GM23338 (cell line): ENCODE results near the gene SLC51B. TPM values are rescaled to one million over a fixed set of nuclear protein-coding genes. Genes with fewer than 3 reads are reported as not detected.

Source experiments
- ATAC-seq: fragments of 200-7000 bp; cut with Tn5 transposase; 3 replicates; pipeline ENCODE4 v1.9.1; 2020
- DNase-seq: peaks from one replicate; pipeline ENCODE4 v3.0.0-alpha.2; 2015; ENCODE audit warnings: low spot score
- H2AFZ ChIP-seq: fragments of 200-600 bp; sonication (generic); 2 replicates; pipeline ENCODE4 v1.8.0; 2016; ENCODE audit warnings: antibody characterized with exemption, mild to moderate bottlenecking, moderate library complexity
- H3F3A ChIP-seq: fragments of 200-600 bp; sonication (generic); replicated peaks from 2 replicates; pipeline ENCODE4 v1.8.0; 2017; ENCODE audit warnings: antibody characterized with exemption, mixed run types, low read depth
- H3K27ac ChIP-seq: fragments of 200-600 bp; sonication (generic); 2 replicates; pipeline ENCODE4 v1.6.1; 2016; ENCODE audit warnings: low read depth
- H3K27me3 ChIP-seq: fragments of 200-600 bp; sonication (generic); 2 replicates; pipeline ENCODE4 v1.8.0; 2016; ENCODE audit warnings: mild to moderate bottlenecking, mixed run types, moderate library complexity; ENCODE audit not compliant: insufficient read depth
- H3K36me3 ChIP-seq: fragments of 200-600 bp; sonication (generic); 2 replicates; pipeline ENCODE4 v1.8.0; 2016; ENCODE audit warnings: mild to moderate bottlenecking; ENCODE audit not compliant: insufficient read depth
- H3K4me1 ChIP-seq: fragments of 200-600 bp; sonication (generic); 2 replicates; pipeline ENCODE4 v1.8.0; 2016; ENCODE audit warnings: mild to moderate bottlenecking, moderate library complexity; ENCODE audit not compliant: insufficient read depth
- H3K4me2 ChIP-seq: fragments of 200-600 bp; sonication (generic); 2 replicates; pipeline ENCODE4 v1.7.1; 2017; ENCODE audit warnings: mixed run types
- H3K4me3 ChIP-seq: fragments of 200-600 bp; sonication (generic); 2 replicates; pipeline ENCODE4 v1.6.1; 2016; ENCODE audit warnings: mixed run types
- H3K79me2 ChIP-seq: fragments of 200-600 bp; sonication (generic); replicated peaks from 2 replicates; pipeline ENCODE4 v1.8.0; 2017; ENCODE audit warnings: mild to moderate bottlenecking; ENCODE audit not compliant: insufficient read depth
- H3K9me2 ChIP-seq: fragments of 200-600 bp; sonication (generic); 2 replicates; pipeline ENCODE4 v1.8.0; 2017; ENCODE audit not compliant: insufficient read depth
- H4K20me1 ChIP-seq: fragments of 200-600 bp; sonication (generic); replicated peaks from 2 replicates; pipeline ENCODE4 v1.8.0; 2017; ENCODE audit warnings: mild to moderate bottlenecking; ENCODE audit not compliant: insufficient read depth
- H3K27ac Mint-ChIP-seq: 2 replicates; pipeline ENCODE4 v1.8.0; 2020; ENCODE audit warnings: inconsistent platforms, mild to moderate bottlenecking, moderate library complexity, mixed read lengths
- H3K27me3 Mint-ChIP-seq: 3 replicates; pipeline ENCODE4 v1.8.0; 2022; ENCODE audit warnings: low read depth, mild to moderate bottlenecking, moderate library complexity, mixed read lengths, inconsistent platforms; ENCODE audit not compliant: insufficient read depth, poor library complexity
- H3K36me3 Mint-ChIP-seq: 3 replicates; pipeline ENCODE4 v1.8.0; 2021; ENCODE audit warnings: low read depth, mild to moderate bottlenecking, inconsistent platforms, moderate library complexity, mixed read lengths
- H3K4me1 Mint-ChIP-seq: 3 replicates; pipeline ENCODE4 v1.8.0; 2020; ENCODE audit warnings: mild to moderate bottlenecking, inconsistent platforms, mixed read lengths
- H3K4me3 Mint-ChIP-seq: 3 replicates; pipeline ENCODE4 v1.8.0; 2021; ENCODE audit warnings: moderate library complexity, mild to moderate bottlenecking, inconsistent platforms, mixed read lengths
- H3K9me3 Mint-ChIP-seq: 3 replicates; pipeline ENCODE4 v1.8.0; 2020; ENCODE audit warnings: moderate library complexity, mild to moderate bottlenecking, inconsistent platforms, mixed read lengths
- CREB1 ChIP-seq: fragments of 250-450 bp; sonication (Bioruptor Pico); IDR thresholded peaks from 2 replicates; pipeline ENCODE4 v1.5.0; 2020; ENCODE audit warnings: low read depth, mild to moderate bottlenecking, moderate library complexity
- CTCF ChIP-seq, 2 experiments: fragments of 200-600 bp in 1 of 2; sonication (generic) in 1 of 2; conservative IDR thresholded peaks; 2 replicates each; pipeline versions ENCODE4 v1.5.1 to v1.6.1; 2016 to 2017; ENCODE audit warnings: antibody characterized with exemption in 2 of 2, low read depth in 2 of 2, mild to moderate bottlenecking in 2 of 2, moderate library complexity in 1 of 2
- ETS1 ChIP-seq: IDR thresholded peaks from 2 replicates; pipeline ENCODE4 v1.6.1; 2016; ENCODE audit warnings: antibody characterized with exemption
- EZH2 ChIP-seq: fragments of 200-600 bp; sonication (generic); IDR thresholded peaks from one replicate; pipeline ENCODE4 v1.8.0; 2017; ENCODE audit warnings: antibody characterized with exemption, mild to moderate bottlenecking, low read depth; ENCODE audit not compliant: unreplicated experiment
- NANOG ChIP-seq: IDR thresholded peaks from 2 replicates; pipeline ENCODE4 v1.6.1; 2016; ENCODE audit warnings: antibody characterized with exemption, borderline replicate concordance
- POLR2AphosphoS5 ChIP-seq: IDR thresholded peaks from 2 replicates; pipeline ENCODE4 v1.6.1; 2016; ENCODE audit warnings: antibody characterized with exemption, low read depth
- REST ChIP-seq: IDR thresholded peaks from one replicate; pipeline ENCODE4 v1.6.1; 2018; ENCODE audit warnings: antibody characterized with exemption; ENCODE audit not compliant: unreplicated experiment
- STAT1 ChIP-seq: IDR thresholded peaks from one replicate; pipeline ENCODE4 v1.6.1; 2016; ENCODE audit warnings: antibody characterized with exemption; ENCODE audit not compliant: unreplicated experiment
- ZNF114 ChIP-seq: fragments of 250-450 bp; sonication (Bioruptor Pico); IDR thresholded peaks from 2 replicates; pipeline ENCODE4 v1.5.0; 2020; ENCODE audit warnings: mild to moderate bottlenecking, moderate library complexity
- ZNF331 ChIP-seq: fragments of 250-450 bp; sonication (Bioruptor Pico); IDR thresholded peaks from 2 replicates; pipeline ENCODE4 v1.5.0; 2020; ENCODE audit warnings: low read depth, mild to moderate bottlenecking, moderate library complexity
- ZNF462 ChIP-seq: fragments of 250-450 bp; sonication (Bioruptor Pico); IDR thresholded peaks from 2 replicates; pipeline ENCODE4 v1.5.0; 2020; ENCODE audit warnings: mild to moderate bottlenecking, moderate library complexity
- polyA plus RNA-seq: library from polyadenylated mRNA; unstranded; fragments of >200 nt; fragmentation: Nextera tagmentation; extraction: Ambion mirVana; gene quantifications from 2 replicates; pipeline ENCODE4 v1.2.1, GENCODE V29; 2016
- total RNA-seq: library from RNA; depleted of rRNA; stranded (reverse); fragments of >200 nt; shearing (Covaris generic); gene quantifications from 2 replicates; pipeline ENCODE4 v1.2.3, GENCODE V29; 2014

Gene SLC51B
- total and polyA plus RNA-seq, 2 experiments from 2014 or later = not detected

- TF ChIP-seq REST (no peak), ZNF331 (CRISPR knock-in tag) (no peak), STAT1 (no peak)
Observed at GRCh38 chr15:65037309-65037708, 7.9 kb upstream of the SLC51B start (continued).

- Histone ChIP-seq H2AFZ (no peak overlapping the region; the same call in 1 of the 2 replicates), H4K20me1 (no peaks in the 10 kb centered on the region), H3K4me3 (no peak overlapping the region), H3F3A (no peaks in the 10 kb centered on the region), H3K4me1 (no peaks in the 10 kb centered on the region), H3K4me2 (no peak overlapping the region), H3K27ac (no peak overlapping the region), H3K79me2 (no peaks in the 10 kb centered on the region), H3K9me2 (no peaks in the 10 kb centered on the region), H3K27me3 (no peaks in the 10 kb centered on the region), H3K36me3 (no peaks in the 10 kb centered on the region)
- Mint-ChIP-seq H3K36me3 (no peaks in the 10 kb centered on the region), H3K4me3 (no peak overlapping the region), H3K4me1 (no peaks in the 10 kb centered on the region; the same call in 2 of the 3 replicates), H3K27me3 (no peaks in the 10 kb centered on the region), H3K27ac (no peak overlapping the region), H3K9me3 (no peaks in the 10 kb centered on the region)
- DNase-seq (no peak), ATAC-seq (no peak)
- no peak for TF ChIP-seq ETS1
- no peak for TF ChIP-seq ZNF462
- no peak for TF ChIP-seq POLR2AphosphoS5
- TF ChIP-seq EZH2 = no peak
- no peak for TF ChIP-seq CREB1 (CRISPR knock-in tag)
- no peak for TF ChIP-seq NANOG
- TF ChIP-seq CTCF (conservative IDR thresholded peaks at IDR 0.05; ENCODE audit: low read depth in 2 of 2) = no peak
- no peak for TF ChIP-seq ZNF114 (CRISPR knock-in tag)
Observed at GRCh38 chr15:65038428-65038827, 6.8 kb upstream of the SLC51B start.
